PC-9 (cell line): ENCODE data around the gene TSKS. TPM values are rescaled to one million over a fixed set of nuclear protein-coding genes. Genes with fewer than 3 reads are reported as not detected.

ENCODE experiments used
- BruUV-seq: library from RNA; stranded (reverse); fragments of 400-500 nt; replicated peaks from 2 replicates; lab custom pipeline; 2021; lab: Mats Ljungman, UMichigan
- CTCF ChIA-PET: fragments of 300-600 bp; sonication (Branson Sonifier 250); formaldehyde crosslinking; loops from one replicate; lab custom pipeline; 2022; ENCODE audit warnings: antibody characterized with exemption; lab: Charles Lee
- POLR2A ChIA-PET: fragments of 300-600 bp; sonication (Branson Sonifier 250); formaldehyde crosslinking; loops from one replicate; lab custom pipeline; 2022; ENCODE audit warnings: antibody characterized with exemption; ENCODE audit not compliant: unreplicated experiment; lab: Charles Lee
- DNase-seq, 2 experiments: peaks; one replicate each; pipeline versions ENCODE4 v3.0.0 to v3.0.0-alpha.2; 2015 to 2022; ENCODE audit warnings: mixed read lengths in 1 of 2
- H2AFZ ChIP-seq: fragments of 200-600 bp; sonication (generic); 2 replicates; pipeline ENCODE4 v1.8.1; 2017; ENCODE audit warnings: antibody characterized with exemption
- H3F3A ChIP-seq: fragments of 200-600 bp; sonication (generic); 2 replicates; pipeline ENCODE4 v1.8.1; 2017; ENCODE audit warnings: antibody characterized with exemption, mild to moderate bottlenecking, low read depth; ENCODE audit not compliant: insufficient read depth
- H3K27ac ChIP-seq: fragments of 200-600 bp; sonication (generic); 2 replicates; pipeline ENCODE4 v1.6.1; 2016; ENCODE audit warnings: mixed run types
- H3K27me3 ChIP-seq: fragments of 200-600 bp; sonication (generic); 2 replicates; pipeline ENCODE4 v1.6.1; 2016; ENCODE audit warnings: low read depth, mixed run types; ENCODE audit not compliant: insufficient read depth
- H3K36me3 ChIP-seq: fragments of 200-600 bp; sonication (generic); 2 replicates; pipeline ENCODE4 v1.6.1; 2016; ENCODE audit warnings: low read depth, mixed run types
- H3K4me1 ChIP-seq: fragments of 200-600 bp; sonication (generic); replicated peaks from 2 replicates; pipeline ENCODE4 v1.6.1; 2016; ENCODE audit warnings: mixed run types; ENCODE audit not compliant: insufficient read depth
- H3K4me2 ChIP-seq: fragments of 200-600 bp; sonication (generic); 2 replicates; pipeline ENCODE4 v1.6.1; 2017; ENCODE audit warnings: mixed run types
- H3K4me3 ChIP-seq: fragments of 200-600 bp; sonication (generic); 2 replicates; pipeline ENCODE4 v1.6.1; 2016; ENCODE audit warnings: mixed run types
- H3K79me2 ChIP-seq: fragments of 200-600 bp; sonication (generic); 2 replicates; pipeline ENCODE4 v1.6.1; 2017; ENCODE audit warnings: low read depth, mixed run types
- H3K9me2 ChIP-seq: fragments of 200-600 bp; sonication (generic); 2 replicates; pipeline ENCODE4 v1.8.1; 2017; ENCODE audit warnings: mild to moderate bottlenecking; ENCODE audit not compliant: insufficient read depth
- H3K9me3 ChIP-seq: fragments of 200-600 bp; sonication (generic); 2 replicates; pipeline ENCODE4 v1.8.1; 2016; ENCODE audit warnings: low read depth; ENCODE audit not compliant: insufficient read depth
- H4K20me1 ChIP-seq: fragments of 200-600 bp; sonication (generic); 2 replicates; pipeline ENCODE4 v1.8.1; 2017; ENCODE audit not compliant: insufficient read depth
- CTCF ChIP-seq: fragments of 200-600 bp; sonication (generic); conservative IDR thresholded peaks from 2 replicates; pipeline ENCODE4 v1.6.1; 2017; ENCODE audit warnings: mixed run types, antibody characterized with exemption, mild to moderate bottlenecking, moderate library complexity
- EZH2 ChIP-seq: fragments of 200-600 bp; sonication (generic); IDR thresholded peaks from 2 replicates; pipeline ENCODE4 v1.8.0; 2017; ENCODE audit warnings: antibody characterized with exemption, low read depth
- intact Hi-C: fragments of 100-400 bp; cut with micrococcal nuclease; formaldehyde crosslinking; loops from one replicate; pipeline ENCODE4 v1.10.0; 2022; ENCODE audit not compliant: unreplicated experiment
- total RNA-seq: library from RNA; stranded (reverse); gene quantifications from 2 replicates; pipeline ENCODE4 v1.2.3, GENCODE V29; 2021

TSKS gene
- total RNA-seq, 1 experiment from 2014 or later, result not detected

DNA sequence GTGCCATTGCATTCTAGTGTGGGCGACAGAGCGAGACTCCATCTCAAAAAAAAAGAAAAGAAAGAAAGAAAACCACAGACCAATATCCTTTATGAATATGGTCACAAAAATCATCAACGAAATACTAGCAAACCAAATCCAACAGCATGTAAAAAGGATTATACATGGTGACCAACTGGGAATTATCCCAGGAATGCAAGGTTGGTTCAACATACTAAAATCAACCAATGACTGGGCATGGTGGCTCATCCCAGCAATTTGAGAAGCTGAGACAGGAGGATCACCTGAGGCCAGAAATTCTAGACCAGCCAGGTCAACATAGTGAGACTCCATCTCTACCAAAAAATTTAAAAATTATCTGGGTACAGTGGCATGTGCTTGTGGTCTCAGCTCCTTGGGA lies 7.2 kb downstream of the TSKS start:
- no peak overlapping the region for H2AFZ ChIP-seq
- H3K79me2 ChIP-seq, result no peaks in the 10 kb centered on the region
- intact Hi-C loops, result no loop called here
- ChIA-PET CTCF (no interaction called here), POLR2A (interaction anchor here (0.6 kb wide), 2 partner anchors 21 to 80 kb away, joined by 3 to 4 read pairs; no protein-coding TSS in a partner anchor)
- no peak for DNase-seq
- peaks cover 11% of the 10 kb centered on the region for H3K9me3 ChIP-seq
- BruUV-seq, result no TSS peak
- H3K36me3 ChIP-seq, result no peaks in the 10 kb centered on the region
- no peaks in the 10 kb centered on the region for H3K9me2 ChIP-seq
- TF ChIP-seq EZH2 (no peak), CTCF (no peak)
- H3K4me2 ChIP-seq, result no peak overlapping the region
- H3K4me3 ChIP-seq, result no peak overlapping the region
- H3K27me3 ChIP-seq, result no peaks in the 10 kb centered on the region
- H3K27ac ChIP-seq, result no peak overlapping the region
- H4K20me1 ChIP-seq, result no peaks in the 10 kb centered on the region
- peaks cover 17% of the 10 kb centered on the region; the same call in 1 of the 2 replicates for H3F3A ChIP-seq
- H3K4me1 ChIP-seq, result 0 out of 2 replicates have a peak, but pooled peaks cover 4% of the 10 kb centered on the region

DNA sequence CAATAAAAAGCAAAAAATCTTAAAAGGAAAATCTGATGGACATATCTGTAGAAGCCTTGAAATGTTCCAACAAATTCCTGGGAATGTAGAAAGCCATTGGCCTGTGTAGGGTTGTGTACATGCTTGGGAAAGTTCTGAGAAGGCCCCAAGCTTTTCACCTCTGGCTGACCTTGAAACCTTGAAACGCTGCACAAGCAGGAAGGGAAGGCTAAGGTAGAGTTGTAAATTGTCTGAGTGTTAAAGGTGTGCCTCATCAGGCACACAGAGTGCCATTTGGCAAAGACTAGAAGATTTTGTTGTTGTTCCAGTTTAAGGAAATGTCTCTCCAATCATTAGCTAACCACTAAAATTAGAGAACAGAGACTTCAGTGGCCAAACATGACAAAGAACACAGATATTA lies 10.4 kb downstream of the TSKS start:
- no peaks in the 10 kb centered on the region for H3K36me3 ChIP-seq
- ChIA-PET POLR2A (no interaction called here), CTCF (no interaction called here)
- no TSS peak for BruUV-seq
- no peaks in the 10 kb centered on the region for H3K79me2 ChIP-seq
- H3K9me2 ChIP-seq, result no peaks in the 10 kb centered on the region
- no peak for DNase-seq
- intact Hi-C loops, result no loop called here
- no peak overlapping the region for H3K27ac ChIP-seq
- H4K20me1 ChIP-seq, result no peaks in the 10 kb centered on the region
- H3K4me3 ChIP-seq, result no peak overlapping the region
- peaks cover 11% of the 10 kb centered on the region for H3K9me3 ChIP-seq
- 0 out of 2 replicates have a peak, but pooled peaks cover 4% of the 10 kb centered on the region for H3K4me1 ChIP-seq
- TF ChIP-seq EZH2, result no peak
- TF ChIP-seq CTCF, result no peak
- peaks cover 23% of the 10 kb centered on the region; the same call in 1 of the 2 replicates for H3F3A ChIP-seq
- H2AFZ ChIP-seq, result no peak overlapping the region
- no peaks in the 10 kb centered on the region for H3K27me3 ChIP-seq
- H3K4me2 ChIP-seq, result no peak overlapping the region

GRCh38 chr19:49749771-49750170 lies 13.3 kb downstream of the TSKS start:
- Histone ChIP-seq H2AFZ (no peak overlapping the region), H3K4me2 (no peak overlapping the region), H4K20me1 (no peaks in the 10 kb centered on the region), H3K27ac (no peak overlapping the region), H3K27me3 (no peaks in the 10 kb centered on the region), H3K36me3 (no peaks in the 10 kb centered on the region), H3F3A (peaks cover 21% of the 10 kb centered on the region; the same call in 1 of the 2 replicates), H3K9me2 (no peaks in the 10 kb centered on the region), H3K4me1 (no peaks in the 10 kb centered on the region), H3K79me2 (no peaks in the 10 kb centered on the region), H3K9me3 (0 out of 2 replicates have a peak, but pooled peaks cover 4% of the 10 kb centered on the region), H3K4me3 (no peak overlapping the region)
- intact Hi-C loops, result no loop called here
- ChIA-PET POLR2A (interaction anchor here (0.5 to 0.6 kb wide), 2 partner anchors 21 to 54 kb away, joined by 3 to 6 read pairs; no protein-coding TSS in a partner anchor), CTCF (no interaction called here)
- BruUV-seq, result no TSS peak
- TF ChIP-seq CTCF, result no peak
- TF ChIP-seq EZH2, result no peak
- DNase-seq, result no peak
